ACHN (cell line): Measurements from ENCODE around the gene LIPT2.

Source experiments
- DNase-seq: peaks from one replicate; pipeline ENCODE4 v3.0.0-alpha.2; 2015
- in situ Hi-C: cut with HindIII; loops from 2 replicates; pipeline ENCODE4 v1.10.0; 2017; ENCODE audit warnings: low sequenced_read_pairs, low pct_ligation_motif_present, low pct_unique_long_range_greater_than_20kb

LIPT2 gene

GRCh38 chr11:74470526-74470925 is 23.0 kb downstream of the LIPT2 start:
- in situ Hi-C loops = no loop called here
- DNase-seq = no peak

- no peak for DNase-seq
- in situ Hi-C loops = no loop called here
Measured at GRCh38 chr11:74468936-74469335, 24.6 kb downstream of the LIPT2 start.

GRCh38 chr11:74468521-74468920 is 25.0 kb downstream of the LIPT2 start:
- in situ Hi-C loops = no loop called here
- no peak for DNase-seq

GRCh38 chr11:74468058-74468457 is 25.5 kb downstream of the LIPT2 start:
- DNase-seq = no peak
- in situ Hi-C loops = no loop called here

- in situ Hi-C loops = no loop called here
- DNase-seq = peak; percentile 17
Measured at GRCh38 chr11:74466916-74467885, 26.3 kb downstream of the LIPT2 start, which contains the start of gene KCNE3. Gene KCNE3 (minus strand): TSS chr11:74467549. CDS start chr11:74457563, 9,986 bp downstream.

- in situ Hi-C loops = no loop called here
- no peak for DNase-seq
Measured at GRCh38 chr11:74465291-74465708, 28.2 kb downstream of the LIPT2 start.

GRCh38 chr11:74464746-74465145 is 28.8 kb downstream of the LIPT2 start:
- in situ Hi-C loops = no loop called here
- DNase-seq = no peak

- in situ Hi-C loops = no loop called here
- no peak for DNase-seq
Measured at GRCh38 chr11:74463216-74463615, 30.3 kb downstream of the LIPT2 start.

GRCh38 chr11:74462631-74463030 is 30.9 kb downstream of the LIPT2 start:
- DNase-seq = no peak
- in situ Hi-C loops = no loop called here

- DNase-seq = no peak
- in situ Hi-C loops = no loop called here
Measured at GRCh38 chr11:74462009-74462408, 31.5 kb downstream of the LIPT2 start.

GRCh38 chr11:74460481-74461154 is 32.9 kb downstream of the LIPT2 start:
- DNase-seq = no peak
- in situ Hi-C loops = no loop called here

- in situ Hi-C loops = no loop called here
Measured at GRCh38 chr11:74460065-74460464, 33.5 kb downstream of the LIPT2 start.

GRCh38 chr11:74459584-74459983 is 33.9 kb downstream of the LIPT2 start:
- in situ Hi-C loops = no loop called here
- no peak for DNase-seq

More at GRCh38 chr11:74460065-74460464, 33.5 kb downstream of the LIPT2 start:
- DNase-seq = no peak

- DNase-seq = no peak
- in situ Hi-C loops = no loop called here
Measured at GRCh38 chr11:74457356-74457755, 36.2 kb downstream of the LIPT2 start.

GRCh38 chr11:74453373-74453975 is 40.0 kb downstream of the LIPT2 start:
- peak; percentile 51 for DNase-seq
- in situ Hi-C loops = no loop called here

- no peak for DNase-seq
- in situ Hi-C loops = no loop called here
Measured at GRCh38 chr11:74452366-74452765, 41.2 kb downstream of the LIPT2 start.

- DNase-seq = no peak
- in situ Hi-C loops = no loop called here
Measured at GRCh38 chr11:74450318-74450717, 43.2 kb downstream of the LIPT2 start.

- in situ Hi-C loops = no loop called here
- DNase-seq = peak; percentile 63
Measured at GRCh38 chr11:74449369-74449931, 44.1 kb downstream of the LIPT2 start.

- in situ Hi-C loops = no loop called here
- DNase-seq = no peak
Measured at GRCh38 chr11:74447720-74448119, 45.8 kb downstream of the LIPT2 start.
